Bronchial epithelial cell (primary cell): ENCODE data around the gene TMEM45A. TPM values are rescaled to one million over a fixed set of nuclear protein-coding genes. Genes with fewer than 3 reads are reported as not detected.
"Not testable (repeated sequence)": the region's sequence is repeated elsewhere in the genome, so short reads cannot be mapped to it uniquely, and the experiment has no call there.

Experiments
- DNase-seq: peaks from one replicate; pipeline ENCODE4 v3.0.0-alpha.2; 2010; ENCODE audit warnings: low read depth
- FAIRE-seq: peaks from 2 replicates; lab custom pipeline; 2011; peaks lifted over from hg19 to GRCh38; lab: Jason Lieb, UNC
- H3K27me3 ChIP-seq: 2 replicates; pipeline ENCODE4 v1.5.1; 2011; ENCODE audit warnings: low read length; ENCODE audit not compliant: control insufficient read depth, insufficient read depth
- H3K36me3 ChIP-seq: 2 replicates; pipeline ENCODE4 v1.5.1; 2011; ENCODE audit warnings: low read length; ENCODE audit not compliant: control insufficient read depth, insufficient read depth
- H3K4me3 ChIP-seq: 2 replicates; pipeline ENCODE4 v1.5.1; 2011; ENCODE audit warnings: mild to moderate bottlenecking, low read depth, low read length, control low read depth
- CTCF ChIP-seq: IDR thresholded peaks from 2 replicates; pipeline ENCODE4 v1.5.1; 2011; ENCODE audit warnings: mild to moderate bottlenecking, moderate library complexity, low read length, control low read depth, inconsistent platforms; ENCODE audit not compliant: insufficient read depth, severe bottlenecking
- total RNA-seq: library from RNA; depleted of rRNA; stranded (reverse); fragments of >200 nt; gene quantifications from 2 replicates; pipeline ENCODE4 v1.2.1, GENCODE V29; 2014

The TMEM45A gene
- total RNA-seq, 1 donor from 2014 or later, result 6.8 TPM

- Histone ChIP-seq H3K4me3 (no peak overlapping the region), H3K36me3 (no peaks in the 10 kb centered on the region), H3K27me3 (no peaks in the 10 kb centered on the region)
- DNase-seq (no peak), FAIRE-seq (no peak)
- TF ChIP-seq CTCF, result no peak
These were observed 21.0 kb upstream of the TMEM45A start for GRCh38 chr3:100471444-100471843.

GRCh38 chr3:100477851-100478360 lies 14.5 kb upstream of the TMEM45A start:
- H3K27me3 ChIP-seq, FAIRE-seq, H3K4me3 ChIP-seq, DNase-seq, H3K36me3 ChIP-seq: not testable (repeated sequence)

- not testable (repeated sequence) for H3K36me3 ChIP-seq
These were observed 13.9 kb upstream of the TMEM45A start for GRCh38 chr3:100478521-100478920.

GRCh38 chr3:100480081-100480480 lies 12.3 kb upstream of the TMEM45A start:
- TF ChIP-seq CTCF, result no peak
- no peak for FAIRE-seq
- Histone ChIP-seq H3K36me3 (no peaks in the 10 kb centered on the region), H3K4me3 (no peak overlapping the region), H3K27me3 (no peaks in the 10 kb centered on the region)
- no peak for DNase-seq

More at GRCh38 chr3:100478521-100478920, 13.9 kb upstream of the TMEM45A start:
- not testable (repeated sequence) for DNase-seq, H3K27me3 ChIP-seq, H3K4me3 ChIP-seq, FAIRE-seq

- H3K4me3 ChIP-seq, result no peak overlapping the region
- no peak for TF ChIP-seq CTCF
- no peaks in the 10 kb centered on the region for H3K27me3 ChIP-seq
- no peak for DNase-seq
- no peaks in the 10 kb centered on the region for H3K36me3 ChIP-seq
- no peak for FAIRE-seq
These were observed 10.2 kb upstream of the TMEM45A start for GRCh38 chr3:100482176-100482575.

GRCh38 chr3:100483529-100483928 lies 8.9 kb upstream of the TMEM45A start:
- DNase-seq (no peak), FAIRE-seq (no peak)
- Histone ChIP-seq H3K36me3 (no peaks in the 10 kb centered on the region), H3K4me3 (no peak overlapping the region), H3K27me3 (no peaks in the 10 kb centered on the region)
- TF ChIP-seq CTCF, result no peak

- H3K4me3 ChIP-seq, result no peak overlapping the region
- no peak for FAIRE-seq
- no peak for DNase-seq
- no peaks in the 10 kb centered on the region for H3K36me3 ChIP-seq
- H3K27me3 ChIP-seq, result no peaks in the 10 kb centered on the region
- TF ChIP-seq CTCF, result no peak
These were observed 5.6 kb upstream of the TMEM45A start for GRCh38 chr3:100486808-100487207.
